ENCODE results near the gene PTPN13.

Gene PTPN13, protein sequence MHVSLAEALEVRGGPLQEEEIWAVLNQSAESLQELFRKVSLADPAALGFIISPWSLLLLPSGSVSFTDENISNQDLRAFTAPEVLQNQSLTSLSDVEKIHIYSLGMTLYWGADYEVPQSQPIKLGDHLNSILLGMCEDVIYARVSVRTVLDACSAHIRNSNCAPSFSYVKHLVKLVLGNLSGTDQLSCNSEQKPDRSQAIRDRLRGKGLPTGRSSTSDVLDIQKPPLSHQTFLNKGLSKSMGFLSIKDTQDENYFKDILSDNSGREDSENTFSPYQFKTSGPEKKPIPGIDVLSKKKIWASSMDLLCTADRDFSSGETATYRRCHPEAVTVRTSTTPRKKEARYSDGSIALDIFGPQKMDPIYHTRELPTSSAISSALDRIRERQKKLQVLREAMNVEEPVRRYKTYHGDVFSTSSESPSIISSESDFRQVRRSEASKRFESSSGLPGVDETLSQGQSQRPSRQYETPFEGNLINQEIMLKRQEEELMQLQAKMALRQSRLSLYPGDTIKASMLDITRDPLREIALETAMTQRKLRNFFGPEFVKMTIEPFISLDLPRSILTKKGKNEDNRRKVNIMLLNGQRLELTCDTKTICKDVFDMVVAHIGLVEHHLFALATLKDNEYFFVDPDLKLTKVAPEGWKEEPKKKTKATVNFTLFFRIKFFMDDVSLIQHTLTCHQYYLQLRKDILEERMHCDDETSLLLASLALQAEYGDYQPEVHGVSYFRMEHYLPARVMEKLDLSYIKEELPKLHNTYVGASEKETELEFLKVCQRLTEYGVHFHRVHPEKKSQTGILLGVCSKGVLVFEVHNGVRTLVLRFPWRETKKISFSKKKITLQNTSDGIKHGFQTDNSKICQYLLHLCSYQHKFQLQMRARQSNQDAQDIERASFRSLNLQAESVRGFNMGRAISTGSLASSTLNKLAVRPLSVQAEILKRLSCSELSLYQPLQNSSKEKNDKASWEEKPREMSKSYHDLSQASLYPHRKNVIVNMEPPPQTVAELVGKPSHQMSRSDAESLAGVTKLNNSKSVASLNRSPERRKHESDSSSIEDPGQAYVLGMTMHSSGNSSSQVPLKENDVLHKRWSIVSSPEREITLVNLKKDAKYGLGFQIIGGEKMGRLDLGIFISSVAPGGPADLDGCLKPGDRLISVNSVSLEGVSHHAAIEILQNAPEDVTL (N-terminal part only)

DNA sequence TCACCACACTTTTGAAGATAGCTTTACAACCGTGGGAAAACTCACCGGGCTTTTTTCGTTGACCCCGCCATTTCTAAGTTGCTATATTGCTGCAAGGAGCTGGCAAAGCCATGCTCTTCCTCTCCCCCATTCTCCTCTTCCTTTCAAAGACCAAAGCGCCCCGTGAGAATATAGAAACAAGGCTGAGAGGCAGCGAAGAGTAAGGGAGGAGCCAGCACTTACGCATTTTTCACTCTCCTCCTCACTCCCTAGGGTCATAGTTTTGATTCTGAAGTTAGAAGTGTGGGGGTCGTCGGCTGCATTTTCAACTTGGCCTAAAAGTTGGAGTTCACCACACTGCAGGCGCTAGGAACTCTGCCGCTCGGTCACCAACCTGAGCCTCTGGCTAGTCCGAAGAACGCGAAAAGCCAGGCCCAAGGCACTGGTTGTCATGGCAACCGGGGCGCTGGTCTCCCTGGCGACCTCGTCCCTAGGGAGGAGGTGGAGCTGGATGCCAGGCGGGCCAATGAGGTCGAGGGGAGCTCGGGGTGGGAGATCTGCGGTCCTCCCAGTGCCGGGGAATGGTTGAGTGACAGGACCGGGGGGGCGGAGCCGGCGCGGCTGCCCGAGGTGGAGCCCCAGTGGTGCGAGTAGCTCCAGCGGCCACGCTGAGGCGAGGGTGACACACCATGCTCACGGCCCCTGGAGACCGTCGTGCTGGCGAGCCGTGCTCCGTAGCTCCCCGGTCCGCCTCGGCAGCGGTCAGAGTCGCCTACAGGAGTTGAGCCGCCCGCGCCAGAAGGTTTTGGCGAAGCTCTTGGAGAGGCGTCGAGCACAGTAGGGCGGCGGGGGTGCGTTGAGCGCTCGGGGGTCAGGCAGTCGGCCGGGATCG lies at the start of gene PTPN13:
Gene PTPN13 (plus strand): TSS at position 628 of the 871 bp plus-strand sequence. CDS start 40,942 bp downstream, outside the sequence.
- Mint-ChIP-seq H3K4me1 (ENCODE audit: low read depth) (peaks cover 24% of the 10 kb centered on the region), H3K9me3 (no peaks in the 10 kb centered on the region), H3K4me3 (peak within 1 kb of the TSS; percentile 79), H3K27ac (peak within 1 kb of the TSS; percentile 71), H3K36me3 (ENCODE audit: low read depth) (no peaks in the 10 kb centered on the region), H3K27me3 (peaks cover 56% of the 10 kb centered on the region)
- DNase-seq, result peak; percentile 77

DNA sequence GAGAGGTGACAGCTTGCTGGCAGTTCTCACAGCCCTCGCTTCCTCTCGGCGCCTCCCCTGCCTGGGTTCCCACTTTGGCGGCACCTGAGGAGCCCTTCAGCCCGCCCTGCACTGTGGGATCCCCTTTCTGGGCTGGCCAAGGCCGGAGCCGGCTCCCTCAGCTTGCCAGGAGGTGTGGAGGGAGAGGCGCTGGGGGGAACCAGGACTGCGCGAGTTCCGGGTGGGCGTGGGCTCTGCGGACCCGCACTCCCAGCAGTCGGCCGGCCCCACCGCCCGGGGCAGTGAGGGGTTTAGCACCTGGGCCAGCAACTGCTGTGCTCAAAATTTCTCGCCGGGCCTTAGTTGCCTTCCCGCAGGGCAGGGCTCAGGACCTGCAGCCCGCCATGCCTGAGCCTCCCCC lies 47.0 kb upstream of the PTPN13 start:
- DNase-seq, result no peak
- no peaks in the 10 kb centered on the region for H3K36me3 Mint-ChIP-seq (ENCODE audit: low read depth)
- H3K4me3 Mint-ChIP-seq, result no peak overlapping the region
- H3K9me3 Mint-ChIP-seq, result peaks cover 3% of the 10 kb centered on the region
- H3K4me1 Mint-ChIP-seq (ENCODE audit: low read depth), result peaks cover 20% of the 10 kb centered on the region
- no peak overlapping the region for H3K27ac Mint-ChIP-seq
- H3K27me3 Mint-ChIP-seq, result peaks cover 4% of the 10 kb centered on the region

DNA sequence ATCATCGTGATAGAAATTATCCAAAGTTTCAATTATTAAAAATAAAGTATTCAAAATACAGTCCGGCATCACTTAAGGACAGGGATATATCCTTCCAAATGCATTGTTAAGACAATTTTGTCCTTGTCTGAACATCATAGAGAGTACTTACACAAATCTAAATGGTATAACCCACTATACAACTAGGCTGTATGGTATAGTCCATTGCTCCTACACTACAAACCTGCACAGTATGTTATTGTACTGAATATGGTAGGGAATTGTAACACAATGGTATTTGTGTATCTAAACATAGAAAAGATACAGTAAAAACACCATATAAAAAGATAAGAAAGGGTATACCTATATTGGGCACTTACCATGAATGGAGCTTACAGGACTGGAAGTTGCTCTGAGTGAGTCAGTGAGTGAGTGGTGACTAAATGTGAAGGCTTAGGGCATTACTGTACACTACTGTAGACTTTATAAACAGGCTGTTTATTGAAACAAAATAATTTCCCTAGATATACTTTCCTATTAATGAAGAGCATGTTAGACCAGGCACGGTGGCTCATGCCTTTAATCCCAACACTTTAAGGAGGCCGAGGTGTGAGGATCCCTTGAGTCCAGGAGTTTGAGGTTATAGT lies 44.8 kb upstream of the PTPN13 start:
- peaks cover 3% of the 10 kb centered on the region for H3K9me3 Mint-ChIP-seq
- peaks cover 4% of the 10 kb centered on the region for H3K27me3 Mint-ChIP-seq
- peaks cover 12% of the 10 kb centered on the region for H3K4me1 Mint-ChIP-seq (ENCODE audit: low read depth)
- DNase-seq, result no peak
- H3K4me3 Mint-ChIP-seq, result no peak overlapping the region
- no peak overlapping the region for H3K27ac Mint-ChIP-seq
- H3K36me3 Mint-ChIP-seq (ENCODE audit: low read depth), result no peaks in the 10 kb centered on the region

DNA sequence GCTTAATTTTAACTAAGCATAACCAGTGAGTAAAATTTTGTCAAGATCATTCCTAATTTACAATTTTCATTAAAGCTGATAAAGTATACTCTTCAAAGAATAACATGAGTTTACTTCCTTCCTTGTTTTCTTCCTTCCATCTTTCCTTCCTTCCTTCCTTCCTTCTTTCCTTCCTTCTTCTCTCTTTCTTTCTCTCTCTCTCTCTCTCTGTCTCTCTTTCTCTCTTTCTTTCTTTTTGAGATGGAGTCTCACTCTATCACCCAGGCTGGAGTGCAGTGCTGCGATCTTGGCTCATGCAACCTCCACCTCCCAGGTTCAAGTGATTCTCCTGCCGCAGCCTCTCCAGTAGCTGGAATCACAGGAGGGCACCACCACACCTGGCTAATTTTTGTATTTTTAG lies 42.7 kb upstream of the PTPN13 start:
- DNase-seq, result no peak
- no peak overlapping the region for H3K4me3 Mint-ChIP-seq
- H3K27me3 Mint-ChIP-seq, result no peaks in the 10 kb centered on the region
- no peaks in the 10 kb centered on the region for H3K9me3 Mint-ChIP-seq
- H3K36me3 Mint-ChIP-seq (ENCODE audit: low read depth), result no peaks in the 10 kb centered on the region
- no peak overlapping the region for H3K27ac Mint-ChIP-seq
- peaks cover 4% of the 10 kb centered on the region for H3K4me1 Mint-ChIP-seq (ENCODE audit: low read depth)

DNA sequence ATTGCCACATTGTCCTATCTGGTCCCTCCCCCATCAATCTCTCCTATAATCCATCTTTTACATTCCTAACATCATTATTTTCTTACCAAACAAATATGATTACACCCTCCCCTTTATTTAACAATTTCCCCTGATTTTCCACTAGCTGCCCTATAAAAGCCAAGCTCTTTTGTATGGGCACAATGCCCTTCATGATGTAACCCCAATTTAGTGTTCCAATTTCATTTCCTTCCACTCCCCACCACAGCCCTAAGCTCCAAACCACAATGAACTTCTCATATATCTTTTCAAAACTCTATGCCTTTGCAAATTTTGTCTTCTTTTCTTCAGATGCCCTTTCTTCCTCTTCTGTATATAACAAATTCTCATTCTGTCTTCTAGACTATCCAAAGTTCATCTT lies 39.5 kb upstream of the PTPN13 start:
- H3K27me3 Mint-ChIP-seq, result no peaks in the 10 kb centered on the region

DNA sequence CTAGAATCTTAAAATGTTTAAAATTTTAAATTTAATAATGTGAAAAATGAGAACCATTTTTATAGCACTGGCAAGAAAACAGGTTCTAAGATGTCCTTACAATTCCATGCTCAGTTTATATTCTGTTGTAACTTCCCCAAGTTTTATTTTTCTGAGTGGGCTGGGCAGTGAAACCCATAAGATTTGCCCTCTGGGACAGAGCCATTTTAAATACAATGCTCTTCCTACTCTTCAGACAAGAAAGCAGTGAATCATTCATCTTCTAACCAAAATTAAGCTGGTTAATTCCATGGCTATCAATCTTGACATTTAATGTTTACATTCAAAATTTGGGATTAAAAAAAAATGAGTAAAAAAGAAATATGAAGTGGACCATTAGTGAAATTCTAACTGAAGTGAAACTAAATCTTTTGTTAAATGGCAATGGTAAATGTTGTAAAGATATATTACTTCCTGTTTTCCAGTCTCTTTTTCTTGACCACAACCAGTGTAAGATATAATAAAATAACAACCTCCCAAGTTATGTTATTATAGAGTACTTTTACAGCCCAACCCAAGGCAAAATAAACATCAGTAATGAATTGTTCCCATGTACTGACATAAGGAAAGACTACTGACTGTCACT lies 37.2 kb upstream of the PTPN13 start:
- H3K4me1 Mint-ChIP-seq (ENCODE audit: low read depth), result peaks cover 9% of the 10 kb centered on the region
- H3K36me3 Mint-ChIP-seq (ENCODE audit: low read depth), result no peaks in the 10 kb centered on the region
- no peak overlapping the region for H3K27ac Mint-ChIP-seq
- no peaks in the 10 kb centered on the region for H3K27me3 Mint-ChIP-seq
- no peaks in the 10 kb centered on the region for H3K9me3 Mint-ChIP-seq
- H3K4me3 Mint-ChIP-seq, result no peak overlapping the region
- no peak for DNase-seq

More for the DNA sequence above, 39.5 kb upstream of the PTPN13 start:
- Mint-ChIP-seq H3K9me3 (no peaks in the 10 kb centered on the region), H3K27ac (no peak overlapping the region), H3K36me3 (ENCODE audit: low read depth) (no peaks in the 10 kb centered on the region), H3K4me3 (no peak overlapping the region), H3K4me1 (ENCODE audit: low read depth) (peaks cover 9% of the 10 kb centered on the region)
- DNase-seq, result no peak

DNA sequence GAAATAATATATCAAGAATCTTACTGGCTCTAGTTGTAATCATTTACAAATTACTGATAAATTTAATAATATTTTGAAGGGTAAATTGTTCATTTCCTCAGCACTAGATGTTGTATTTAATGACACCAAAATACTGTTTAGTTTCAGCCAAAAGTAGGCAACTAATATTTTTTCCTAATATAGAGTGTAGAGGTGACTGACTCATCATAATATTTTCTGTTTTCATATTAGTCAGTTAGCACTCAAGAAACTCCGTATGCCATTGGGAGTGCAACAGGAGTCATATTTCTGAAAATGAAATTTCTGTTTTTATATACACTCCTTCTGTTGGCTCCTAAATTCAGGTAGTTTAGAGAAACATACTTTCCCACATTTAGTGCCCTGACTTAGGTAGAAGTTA lies 36.6 kb upstream of the PTPN13 start:
- Mint-ChIP-seq H3K27me3 (no peaks in the 10 kb centered on the region), H3K4me3 (no peak overlapping the region), H3K9me3 (no peaks in the 10 kb centered on the region), H3K36me3 (ENCODE audit: low read depth) (no peaks in the 10 kb centered on the region), H3K4me1 (ENCODE audit: low read depth) (peaks cover 9% of the 10 kb centered on the region), H3K27ac (no peak overlapping the region)
- DNase-seq, result no peak

DNA sequence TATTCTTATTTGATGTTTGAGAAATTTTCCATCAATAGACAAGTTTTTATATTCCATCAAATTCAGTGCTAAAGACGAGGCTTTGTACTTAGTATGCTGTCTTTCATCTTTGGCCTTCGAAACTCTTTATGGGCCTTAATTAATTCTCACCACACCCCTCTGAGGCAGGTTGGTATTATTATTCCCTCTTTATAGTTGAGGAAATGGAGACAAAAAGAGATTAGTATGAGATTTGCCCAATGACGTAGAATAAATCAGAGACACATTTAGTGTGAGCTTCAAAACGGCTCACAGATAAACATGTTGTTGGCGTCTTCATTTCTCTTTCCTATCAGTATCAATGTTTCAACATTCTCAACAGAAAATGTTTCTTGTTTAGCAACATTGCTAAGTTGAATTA lies 35.9 kb upstream of the PTPN13 start:
- H3K4me3 Mint-ChIP-seq, result no peak overlapping the region
- peaks cover 9% of the 10 kb centered on the region for H3K4me1 Mint-ChIP-seq (ENCODE audit: low read depth)
- no peak overlapping the region for H3K27ac Mint-ChIP-seq
- no peaks in the 10 kb centered on the region for H3K27me3 Mint-ChIP-seq
- no peak for DNase-seq
- no peaks in the 10 kb centered on the region for H3K36me3 Mint-ChIP-seq (ENCODE audit: low read depth)
- no peaks in the 10 kb centered on the region for H3K9me3 Mint-ChIP-seq

DNA sequence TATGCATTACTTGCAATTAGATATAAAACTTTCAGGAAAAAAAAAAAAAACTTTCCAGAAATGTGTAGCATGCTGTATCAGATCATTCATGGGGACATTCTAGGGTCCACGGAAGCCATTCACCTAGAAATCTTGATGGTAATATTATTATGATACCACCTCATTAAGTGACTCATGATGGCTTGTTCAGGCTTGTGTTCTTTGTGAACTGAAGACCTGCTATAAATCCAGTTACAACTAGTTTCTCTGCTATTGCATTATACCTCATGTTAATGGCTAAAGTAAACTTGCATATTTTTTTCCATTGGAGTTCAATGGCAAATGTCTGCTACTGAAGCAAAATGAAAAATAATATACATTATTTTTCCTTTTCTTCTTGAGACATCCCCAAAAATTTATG lies 35.3 kb upstream of the PTPN13 start:
- H3K36me3 Mint-ChIP-seq (ENCODE audit: low read depth), result no peaks in the 10 kb centered on the region
- no peaks in the 10 kb centered on the region for H3K27me3 Mint-ChIP-seq

DNA sequence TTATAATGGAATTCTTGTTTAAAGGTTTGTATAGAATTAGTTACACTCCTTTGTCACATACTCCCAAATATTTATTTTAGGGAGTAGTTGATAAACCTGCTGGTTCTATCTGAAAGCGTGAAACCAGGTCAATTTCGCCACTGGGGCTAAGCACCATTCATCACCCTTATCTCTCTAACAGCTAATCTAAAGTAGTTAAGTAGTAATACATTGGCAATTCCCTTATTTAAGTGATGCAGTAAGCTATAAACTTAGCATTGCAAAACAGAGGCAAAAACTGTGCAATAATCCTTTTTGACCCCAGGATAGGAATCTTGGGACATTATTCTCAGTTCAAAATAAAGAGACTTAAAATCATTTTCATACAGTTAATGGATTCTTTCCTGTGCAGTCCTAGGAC lies 33.7 kb upstream of the PTPN13 start:
- H3K4me1 Mint-ChIP-seq (ENCODE audit: low read depth), result peaks cover 5% of the 10 kb centered on the region
- H3K9me3 Mint-ChIP-seq, result no peaks in the 10 kb centered on the region

More for the DNA sequence above, 35.3 kb upstream of the PTPN13 start:
- no peak for DNase-seq
- H3K9me3 Mint-ChIP-seq, result no peaks in the 10 kb centered on the region
- no peak overlapping the region for H3K4me3 Mint-ChIP-seq
- H3K4me1 Mint-ChIP-seq (ENCODE audit: low read depth), result peaks cover 9% of the 10 kb centered on the region
- H3K27ac Mint-ChIP-seq, result no peak overlapping the region

DNA sequence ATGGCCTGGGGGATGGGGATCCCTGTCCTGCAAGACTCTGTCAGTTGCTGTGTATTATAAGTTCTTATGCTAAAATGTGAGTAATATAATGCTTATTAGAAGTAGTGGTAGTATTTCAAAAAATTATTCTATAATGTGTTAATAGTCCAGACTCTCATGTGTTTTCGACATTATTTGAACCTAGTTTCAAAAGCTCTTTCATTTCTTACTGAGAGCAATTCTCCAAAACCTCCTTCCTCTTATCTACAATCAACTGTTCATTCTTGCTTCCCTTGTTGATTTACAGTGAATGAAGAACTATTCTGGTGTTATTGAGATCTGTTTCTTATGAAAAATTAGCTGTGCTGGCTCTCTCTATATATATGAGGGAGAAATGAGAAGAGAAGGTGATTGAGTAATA lies 32.9 kb upstream of the PTPN13 start:
- Mint-ChIP-seq H3K4me1 (ENCODE audit: low read depth) (peaks cover 5% of the 10 kb centered on the region), H3K4me3 (no peak overlapping the region), H3K36me3 (ENCODE audit: low read depth) (no peaks in the 10 kb centered on the region), H3K9me3 (no peaks in the 10 kb centered on the region), H3K27me3 (no peaks in the 10 kb centered on the region), H3K27ac (no peak overlapping the region)
- no peak for DNase-seq

More for the DNA sequence above, 33.7 kb upstream of the PTPN13 start:
- Mint-ChIP-seq H3K27me3 (no peaks in the 10 kb centered on the region), H3K27ac (no peak overlapping the region), H3K4me3 (no peak overlapping the region), H3K36me3 (ENCODE audit: low read depth) (no peaks in the 10 kb centered on the region)
- DNase-seq, result no peak

DNA sequence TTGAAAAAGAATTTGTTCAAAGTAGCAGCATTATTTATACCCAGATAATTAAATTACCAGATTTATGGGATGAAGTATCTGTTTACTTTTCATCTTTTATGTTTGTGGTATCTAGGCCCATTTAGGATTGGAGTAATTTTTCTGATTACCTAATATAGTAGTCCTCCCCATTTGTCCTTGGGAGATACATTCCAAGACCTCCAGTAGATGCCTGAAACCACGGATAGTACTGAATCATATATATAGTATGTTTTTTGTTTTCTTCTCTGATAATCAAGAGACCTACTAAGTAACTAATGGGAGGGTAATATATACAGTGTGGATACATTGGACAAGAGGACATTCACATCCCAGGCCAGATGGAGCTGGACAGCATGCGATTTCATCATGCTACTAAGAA lies 30.7 kb upstream of the PTPN13 start:
- H3K36me3 Mint-ChIP-seq (ENCODE audit: low read depth), result no peaks in the 10 kb centered on the region
- H3K27me3 Mint-ChIP-seq, result no peaks in the 10 kb centered on the region
- no peaks in the 10 kb centered on the region for H3K9me3 Mint-ChIP-seq
- no peak overlapping the region for H3K4me3 Mint-ChIP-seq
- H3K27ac Mint-ChIP-seq, result no peak overlapping the region
- DNase-seq, result no peak
- no peaks in the 10 kb centered on the region for H3K4me1 Mint-ChIP-seq (ENCODE audit: low read depth)

DNA sequence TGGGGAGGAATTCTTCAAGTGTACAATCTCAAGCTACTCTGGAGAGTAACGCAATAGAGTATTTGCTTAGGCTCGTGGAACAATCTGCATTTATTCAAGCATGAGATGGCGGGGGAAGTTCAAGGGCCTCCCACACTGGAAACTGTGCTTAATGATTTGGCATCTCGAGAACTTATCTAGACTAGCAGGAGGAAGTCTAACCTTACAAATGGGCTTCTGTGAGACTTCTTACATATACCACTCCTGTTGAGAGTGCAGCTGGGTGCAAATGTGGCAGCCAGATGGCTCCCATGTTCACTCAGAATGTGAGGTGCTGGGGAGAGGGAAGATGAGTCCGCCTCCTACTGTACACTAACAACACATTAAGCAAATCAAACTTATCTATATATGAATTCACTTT lies 29.3 kb upstream of the PTPN13 start:
- Mint-ChIP-seq H3K27me3 (no peaks in the 10 kb centered on the region), H3K4me3 (no peak overlapping the region), H3K9me3 (no peaks in the 10 kb centered on the region), H3K4me1 (ENCODE audit: low read depth) (peaks cover 2% of the 10 kb centered on the region), H3K27ac (no peak overlapping the region), H3K36me3 (ENCODE audit: low read depth) (no peaks in the 10 kb centered on the region)
- no peak for DNase-seq
